HG02938 (cell line): Measurements from ENCODE around the gene PRKAR1B.

Source experiments
- ATAC-seq: cut with Tn5 transposase; IDR thresholded peaks from one replicate; pipeline ENCODE4 v1.9.1; 2021; ENCODE audit warnings: mild to moderate bottlenecking, moderate library complexity; ENCODE audit not compliant: unreplicated experiment

The PRKAR1B gene

DNA sequence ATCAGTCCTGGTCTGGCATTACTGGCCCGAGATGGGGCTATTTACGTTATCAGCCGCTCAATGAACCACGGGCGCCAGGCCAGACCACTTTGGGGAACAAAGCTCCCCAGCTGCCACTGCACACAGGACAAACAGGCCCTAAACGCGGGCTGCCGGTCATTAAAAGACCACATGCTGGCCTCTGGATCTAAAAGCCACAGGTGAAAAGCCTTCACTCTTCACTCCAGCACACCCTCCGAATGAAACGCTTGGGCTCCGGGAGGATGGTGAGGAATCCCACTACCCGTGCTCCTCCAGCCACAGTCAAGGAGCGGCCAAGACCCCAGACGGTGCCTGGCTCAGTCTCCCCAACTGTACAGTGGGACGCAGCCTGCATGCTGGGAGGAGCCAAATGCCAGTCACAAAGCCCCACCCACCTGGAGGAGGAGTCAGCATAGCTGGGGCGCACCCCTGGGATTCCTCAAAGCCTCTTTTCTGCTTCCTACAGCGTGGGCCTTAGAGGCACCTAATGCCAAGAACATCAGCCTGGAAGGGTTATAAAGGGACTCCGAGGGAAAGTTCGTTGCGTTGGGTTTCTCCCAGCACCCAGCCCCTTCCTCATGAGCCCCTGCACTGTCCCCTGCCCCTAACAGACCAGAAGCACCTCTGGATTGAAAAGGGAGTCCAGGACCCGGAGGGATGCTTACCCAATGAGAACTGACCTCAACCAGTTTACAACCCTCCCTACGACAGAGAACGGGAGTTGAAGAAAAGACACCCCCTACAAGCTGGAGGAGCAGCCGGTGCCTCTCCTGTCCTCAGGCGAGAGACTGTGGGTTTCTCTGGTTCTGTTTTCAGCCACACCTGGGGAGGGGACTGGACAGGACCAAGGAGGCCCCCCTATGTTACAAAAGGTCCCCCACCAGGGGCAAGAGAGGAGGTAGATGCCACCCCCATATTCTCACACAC, 212.2 kb downstream of the PRKAR1B start:
- ATAC-seq = no peak

GRCh38 chr7:514242-514641, 212.8 kb downstream of the PRKAR1B start:
- no peak for ATAC-seq

DNA sequence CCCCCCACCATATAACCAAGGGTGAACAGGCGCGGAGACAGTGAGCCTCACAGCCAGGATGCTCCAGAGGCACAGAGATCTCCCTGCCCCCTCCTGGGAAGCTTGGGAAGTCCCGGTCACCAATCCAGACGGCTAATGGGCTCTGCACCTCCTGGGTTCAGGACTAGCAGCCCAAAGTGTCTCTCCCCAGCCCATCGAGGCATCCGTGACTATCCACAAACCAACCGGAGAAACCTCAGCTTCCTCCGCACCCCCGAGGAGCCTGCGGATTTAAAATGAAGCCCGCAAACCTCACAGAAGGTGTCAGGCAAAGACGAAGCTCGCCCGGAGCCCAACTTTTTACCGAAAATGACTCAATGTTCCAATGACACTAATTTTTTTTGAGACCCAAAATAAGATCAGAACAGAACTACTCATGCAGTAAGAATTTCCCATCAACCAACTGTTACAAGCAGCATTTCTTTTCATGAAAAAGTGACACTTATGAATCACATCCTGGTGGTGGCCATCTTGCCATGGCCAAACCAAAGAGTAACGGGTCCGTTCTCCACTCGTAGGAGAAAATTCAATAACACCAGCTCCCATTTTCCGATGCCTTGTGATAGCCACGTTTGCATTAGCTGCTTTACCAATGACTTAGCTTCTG, 213.4 kb downstream of the PRKAR1B start:
- no peak for ATAC-seq

DNA sequence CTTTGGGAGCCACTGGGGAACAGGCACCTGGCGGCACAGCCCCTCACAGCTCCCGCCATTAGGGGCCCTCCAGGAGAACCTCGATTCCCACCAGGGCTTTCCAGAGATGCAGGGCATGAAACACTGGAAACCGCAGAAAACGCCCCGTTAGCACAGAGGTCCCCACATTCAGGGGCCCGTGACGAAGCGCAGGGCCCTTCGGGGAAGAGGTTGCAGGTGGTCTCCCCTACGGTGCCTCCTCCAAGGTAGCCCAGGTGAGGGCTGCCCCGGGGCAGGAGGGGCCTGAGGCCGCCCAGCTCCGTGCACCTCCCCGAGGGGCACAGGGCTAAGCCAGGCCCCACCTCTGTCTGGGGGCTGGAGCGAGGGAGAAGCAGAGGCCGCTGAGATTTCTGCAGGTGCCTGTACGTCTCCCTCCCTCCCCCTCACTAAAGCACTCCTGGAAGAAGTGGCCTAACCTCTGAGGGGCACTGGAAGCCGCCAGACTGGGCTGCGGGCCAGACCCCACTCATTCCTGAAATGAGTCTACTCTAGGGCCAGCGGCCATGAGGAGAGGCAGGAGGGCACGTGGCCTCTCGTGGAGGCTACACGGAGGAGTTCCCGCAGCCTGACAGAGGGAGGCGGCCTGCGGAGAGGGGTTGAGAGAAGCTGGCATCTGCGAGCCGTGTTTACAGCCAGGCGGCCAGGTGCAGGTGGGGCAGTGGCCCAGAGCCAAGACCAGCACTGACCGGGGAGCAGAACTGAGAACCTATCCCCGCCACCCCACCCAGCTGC, 214.4 kb downstream of the PRKAR1B start:
- ATAC-seq = no peak

DNA sequence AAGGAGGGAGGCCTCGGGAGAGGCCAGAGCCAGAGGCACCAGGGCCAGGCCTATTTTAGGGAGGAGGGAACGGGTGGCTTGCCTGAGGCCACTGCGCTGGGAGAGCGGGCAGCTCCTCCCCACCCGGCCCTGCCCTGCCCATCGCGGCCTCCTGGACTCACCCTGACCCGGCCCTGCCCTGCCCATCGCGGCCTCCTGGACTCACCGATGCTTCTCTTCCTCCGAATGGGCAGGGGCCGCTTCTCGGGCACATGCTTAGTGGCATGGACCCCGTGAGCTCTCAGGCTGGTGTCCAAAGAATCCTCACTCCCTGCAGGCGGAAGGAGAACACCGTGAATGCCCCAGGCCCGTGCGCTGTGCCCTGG, 215.0 kb downstream of the PRKAR1B start:
- no peak for ATAC-seq

DNA sequence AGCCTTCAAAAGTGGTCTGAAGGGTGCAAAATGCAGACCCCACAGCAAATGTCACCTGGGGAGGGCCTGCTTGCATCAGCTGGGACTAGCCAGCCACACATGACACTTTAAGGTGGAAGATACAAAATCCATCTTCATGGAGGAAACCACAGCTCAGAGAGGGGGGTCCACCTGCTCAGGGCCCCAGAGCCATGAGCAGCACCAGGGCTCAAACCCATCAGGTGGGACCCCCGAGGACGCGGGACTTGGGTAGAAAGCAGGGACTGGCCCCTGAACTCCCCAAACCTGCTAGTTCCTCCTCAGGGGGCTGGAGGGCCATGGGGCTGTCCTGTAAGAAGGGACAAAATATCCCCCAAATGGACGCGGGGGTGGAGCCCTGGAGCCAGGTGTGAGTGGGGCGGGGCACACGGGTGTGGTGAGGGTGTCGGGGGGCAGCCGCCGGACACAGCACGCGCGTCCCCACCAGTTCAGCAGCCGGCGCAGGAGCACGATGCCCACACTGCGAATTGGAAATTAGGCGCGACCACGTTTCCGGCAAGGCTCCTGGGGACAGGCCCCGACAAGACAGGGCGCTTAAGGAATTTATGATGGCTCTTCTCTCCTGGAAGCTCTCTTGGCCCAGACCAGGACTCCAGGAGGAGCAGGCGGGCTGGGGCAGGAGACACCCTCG, 215.5 kb downstream of the PRKAR1B start:
- no peak for ATAC-seq

- no peak for ATAC-seq
These were observed 216.2 kb downstream of the PRKAR1B start for GRCh38 chr7:510782-511281.

DNA sequence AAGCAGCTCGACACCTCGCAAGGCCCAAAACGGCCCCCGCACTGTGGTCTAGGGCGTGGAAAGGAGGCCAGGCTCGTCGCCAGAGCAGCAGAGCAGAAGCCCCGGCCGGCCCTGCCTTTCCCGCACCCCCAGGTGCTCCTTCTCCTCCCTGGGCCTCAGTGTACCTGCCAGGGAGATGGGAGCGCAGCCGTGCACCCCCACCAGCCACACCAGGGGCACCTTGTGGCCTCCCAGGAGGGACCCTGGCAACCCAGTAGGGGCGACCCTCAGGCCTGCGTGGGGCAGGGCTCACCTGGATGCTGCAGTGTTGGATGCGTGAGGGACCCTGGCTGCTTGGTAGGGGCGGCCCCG, 217.0 kb downstream of the PRKAR1B start:
- no peak for ATAC-seq

GRCh38 chr7:509426-510130, 217.5 kb downstream of the PRKAR1B start:
- ATAC-seq = no peak

DNA sequence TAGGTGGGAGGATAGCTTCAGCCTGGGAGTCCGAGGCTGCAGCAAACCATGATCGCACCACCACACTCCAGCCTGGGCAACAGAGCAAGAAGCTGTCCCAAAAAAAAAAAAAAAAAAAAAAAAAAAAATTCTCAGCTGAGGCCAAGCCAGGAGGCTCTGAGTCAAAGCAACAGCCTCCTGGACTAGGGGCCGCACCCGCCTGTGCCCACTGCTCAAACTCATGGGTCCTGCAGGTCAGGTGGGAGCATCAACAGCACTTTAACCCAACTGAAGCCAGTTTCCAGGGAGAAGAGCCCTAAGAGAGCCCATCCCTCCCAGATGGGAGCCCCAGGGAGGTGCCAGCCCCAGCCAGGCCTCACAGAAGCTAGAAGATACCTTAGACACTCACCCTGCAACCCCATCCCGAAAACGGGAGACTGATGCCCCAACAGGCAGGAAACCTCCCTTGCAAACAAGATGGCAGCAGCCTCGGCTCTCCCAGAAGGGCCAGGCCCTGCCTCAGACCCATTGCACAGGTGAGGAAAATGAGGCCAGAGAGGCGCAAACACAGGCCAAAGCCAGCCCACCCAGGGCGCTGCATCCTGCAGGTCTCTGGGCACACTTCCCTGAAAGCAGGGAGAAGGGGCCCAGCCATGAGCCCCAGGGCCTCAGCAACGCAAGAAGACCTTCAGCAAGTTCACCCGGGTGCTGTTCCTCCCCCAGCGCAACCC, 218.5 kb downstream of the PRKAR1B start:
- ATAC-seq = no peak

DNA sequence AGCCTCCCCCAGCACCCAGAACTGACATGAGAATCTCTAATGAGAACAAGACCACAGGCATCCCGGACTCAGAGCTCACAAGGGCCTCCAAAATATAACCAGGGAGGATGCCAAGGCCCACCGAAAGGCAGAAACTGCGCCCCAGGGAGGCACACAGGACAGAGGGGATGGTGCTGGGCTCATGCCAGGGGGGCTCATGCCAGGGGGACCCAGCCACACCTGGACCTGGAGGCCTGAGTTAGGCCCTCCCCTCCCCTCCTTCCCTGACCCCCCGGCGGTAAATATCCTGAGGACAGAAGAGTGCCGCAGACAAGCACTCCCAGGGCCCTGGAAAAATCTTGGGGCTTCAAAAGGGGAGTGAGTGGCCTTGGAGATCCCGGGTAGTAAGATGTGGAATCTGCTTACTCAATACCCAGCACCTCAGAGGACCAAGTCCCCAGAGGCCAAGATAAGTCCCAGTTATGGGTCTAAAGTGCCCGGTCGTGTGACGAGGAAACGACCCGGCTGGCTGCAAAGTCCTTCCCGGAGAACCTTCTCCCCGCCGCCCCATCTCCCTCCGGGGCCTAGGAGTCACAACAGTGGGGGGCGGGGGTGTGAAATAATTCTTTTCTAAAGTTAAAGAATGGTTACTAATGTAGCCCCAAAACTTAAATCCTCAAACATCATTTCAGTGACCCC, 219.3 kb downstream of the PRKAR1B start:
- ATAC-seq = no peak

DNA sequence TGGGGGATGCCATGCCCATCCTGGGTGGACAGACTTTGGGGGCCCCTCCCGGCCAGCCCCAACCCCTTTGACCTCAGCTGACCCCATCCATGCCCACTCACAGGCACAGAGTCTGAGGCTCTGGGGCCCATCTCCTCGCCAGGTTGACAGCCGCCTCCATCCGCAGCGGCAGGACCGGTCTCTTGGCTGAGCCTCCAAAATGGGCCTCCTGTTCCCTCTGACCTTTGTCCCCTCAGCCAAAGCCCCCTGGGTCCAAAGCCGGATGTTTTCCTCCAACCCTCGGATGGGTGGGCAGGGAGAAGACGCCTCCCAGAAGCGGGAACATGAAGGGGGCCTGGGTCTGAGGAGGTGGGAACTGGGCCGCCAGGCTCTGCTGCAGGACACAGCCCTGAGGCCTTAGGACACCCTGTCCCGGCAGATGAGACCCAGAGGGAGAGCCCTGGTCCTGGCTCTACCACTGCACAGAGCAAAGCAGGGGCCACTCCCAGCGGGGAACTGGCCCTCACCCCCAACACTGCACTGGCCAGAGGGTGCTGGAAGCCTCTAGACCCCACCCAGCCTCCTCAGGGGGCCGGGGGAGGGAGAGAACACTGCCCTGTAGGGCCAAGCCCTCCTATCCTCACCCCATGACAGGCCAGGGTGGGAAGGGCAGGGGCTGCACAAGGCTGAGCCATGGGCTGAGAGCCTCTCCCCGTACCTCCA, 220.0 kb downstream of the PRKAR1B start:
- ATAC-seq = no peak

GRCh38 chr7:506391-506831, 220.7 kb downstream of the PRKAR1B start:
- ATAC-seq = no peak

- ATAC-seq = no peak
These were observed 221.9 kb downstream of the PRKAR1B start for GRCh38 chr7:505171-505570.

DNA sequence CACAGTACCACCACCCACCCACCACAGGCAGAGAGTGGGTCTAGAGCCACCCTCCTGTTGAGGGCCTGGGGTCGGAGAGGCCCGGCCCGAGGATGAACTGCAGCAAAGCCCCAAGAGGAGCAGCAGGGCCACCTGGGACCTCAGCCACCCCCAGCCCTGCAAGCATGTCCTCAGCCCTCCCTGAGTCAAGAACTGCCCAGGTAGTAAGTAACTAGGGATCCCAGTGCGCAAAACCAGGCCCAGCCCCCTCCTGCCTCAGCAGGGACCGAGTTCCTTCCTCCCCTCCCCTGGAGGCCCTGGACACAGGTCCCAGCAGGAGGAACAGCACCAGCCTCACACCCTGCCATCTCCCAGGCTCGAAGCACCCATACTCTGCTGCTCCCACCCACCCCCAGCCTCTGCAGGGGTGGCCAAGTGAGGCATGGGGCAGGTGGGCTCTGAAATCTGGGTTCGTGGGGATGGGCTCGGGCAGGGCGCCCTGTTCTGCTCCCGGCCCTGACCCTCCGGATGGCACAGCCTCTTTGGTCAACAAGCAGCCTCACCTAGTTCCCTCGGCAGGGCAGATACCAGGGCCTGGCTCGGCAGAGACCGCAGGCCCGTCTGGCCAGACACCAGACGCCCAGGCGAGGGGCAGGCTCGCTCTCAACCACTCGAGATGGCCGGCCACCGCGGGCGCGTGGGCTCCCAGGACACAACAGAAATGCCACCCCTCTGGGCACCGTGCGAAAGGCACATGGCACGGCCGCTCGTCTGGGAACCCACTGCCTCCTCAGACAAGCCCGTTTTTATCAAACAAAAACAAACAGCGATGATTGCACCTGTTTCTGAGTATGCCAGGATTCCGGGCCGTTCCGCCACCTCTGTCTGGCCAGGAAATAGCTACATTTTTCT, 222.6 kb downstream of the PRKAR1B start:
- no peak for ATAC-seq

- no peak for ATAC-seq
These were observed 223.4 kb downstream of the PRKAR1B start for GRCh38 chr7:503575-504111.

DNA sequence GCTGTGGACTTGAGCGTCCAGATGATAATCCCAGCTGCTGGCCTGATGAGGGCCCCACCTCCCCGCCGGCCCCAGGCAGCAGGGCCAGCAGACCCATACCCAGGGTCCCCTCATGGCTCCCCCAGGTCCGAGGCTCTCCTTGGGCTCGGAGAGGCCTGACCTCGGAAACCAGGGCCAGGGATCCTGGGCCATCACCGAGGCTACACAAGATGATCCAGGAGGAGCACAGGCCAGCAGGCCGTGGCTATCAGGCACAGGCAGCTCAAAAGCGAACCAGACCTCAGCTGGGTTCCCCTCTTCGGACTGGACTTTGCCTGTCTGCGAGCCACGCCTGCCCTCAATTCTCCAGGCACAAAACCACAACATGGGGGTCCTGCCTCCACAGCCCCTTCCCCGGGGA, 224.8 kb downstream of the PRKAR1B start:
- ATAC-seq = no peak
